GM21717 (cell line): ENCODE data around the gene SLC1A2.

Experiments used
- ATAC-seq: cut with Tn5 transposase; IDR thresholded peaks from one replicate; pipeline ENCODE4 v1.9.1; 2021; ENCODE audit warnings: mild to moderate bottlenecking, moderate library complexity; ENCODE audit not compliant: unreplicated experiment

Gene SLC1A2

GRCh38 chr11:35330156-35330889 lies 89.0 kb downstream of the SLC1A2 start:
- ATAC-seq = no peak

DNA sequence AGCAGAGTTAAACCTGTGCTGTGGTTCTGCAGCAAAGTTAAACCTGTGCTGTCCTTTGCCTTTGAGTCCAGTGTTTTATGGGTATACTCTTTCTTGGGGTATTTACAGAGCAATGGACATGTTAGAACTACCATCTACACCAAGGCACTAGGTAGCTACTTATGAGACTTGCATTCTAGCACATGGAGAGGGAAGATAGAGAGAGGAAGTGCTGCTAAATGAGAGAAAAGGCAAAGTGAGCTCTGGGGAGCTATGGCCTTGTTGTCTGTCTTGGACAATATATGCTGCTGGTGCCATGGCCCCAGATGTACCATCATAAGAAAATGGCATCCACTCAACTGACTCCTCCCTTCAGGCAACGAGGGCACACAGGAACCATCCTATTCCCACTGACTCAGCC lies 91.5 kb downstream of the SLC1A2 start:
- no peak for ATAC-seq

GRCh38 chr11:35326266-35326879 lies 93.0 kb downstream of the SLC1A2 start:
- ATAC-seq = no peak

DNA sequence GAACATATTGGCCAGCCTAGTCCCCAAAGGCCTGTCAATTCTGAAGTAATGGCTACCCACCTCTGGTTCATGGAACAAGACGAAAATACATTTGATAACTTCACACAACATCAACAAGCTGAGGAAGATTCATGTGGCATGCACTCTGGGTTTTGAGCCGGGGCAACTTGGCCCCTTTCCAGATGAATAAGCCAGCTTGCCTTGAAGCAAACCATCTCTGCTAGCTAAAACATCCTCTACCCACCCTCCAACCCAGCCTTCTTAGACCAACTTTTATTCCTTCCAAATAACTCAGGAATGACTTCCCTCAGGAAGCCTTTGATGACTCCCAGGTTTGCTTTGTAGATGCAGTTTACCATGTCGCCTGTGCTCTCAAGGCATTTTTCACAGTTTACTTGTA lies 94.4 kb downstream of the SLC1A2 start:
- no peak for ATAC-seq

DNA sequence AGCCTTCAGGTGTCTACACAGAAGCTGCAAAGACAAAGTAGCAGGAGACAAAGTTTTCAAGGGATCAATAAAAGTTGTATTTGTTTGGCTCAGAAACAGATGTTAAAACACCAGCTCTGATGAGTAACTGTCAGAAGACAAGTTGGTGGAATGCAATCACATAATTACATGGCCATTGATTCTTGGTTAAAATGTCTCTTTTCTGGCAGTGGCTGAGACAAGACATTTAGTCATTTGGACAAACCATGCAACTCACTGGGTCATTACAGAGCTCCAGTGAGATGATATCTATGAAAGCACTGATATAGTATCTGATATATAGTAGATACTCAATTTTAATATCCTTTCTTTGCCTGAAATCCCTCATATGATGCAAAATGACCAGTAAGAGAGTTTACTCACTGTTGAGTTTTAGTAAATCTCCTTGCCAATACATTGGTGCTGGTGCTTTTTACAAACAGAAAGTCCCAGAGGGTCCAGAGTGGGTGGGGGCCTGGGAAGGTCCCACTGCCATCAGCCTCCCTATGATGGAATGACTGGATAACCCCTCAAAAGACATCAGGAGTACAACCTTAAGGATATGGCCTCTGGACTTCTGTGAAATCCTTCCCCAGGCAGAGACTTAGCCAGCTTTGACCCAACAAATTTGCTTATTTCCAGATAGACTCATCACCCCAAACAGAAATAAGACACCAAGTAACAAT lies 95.0 kb downstream of the SLC1A2 start:
- ATAC-seq = no peak

DNA sequence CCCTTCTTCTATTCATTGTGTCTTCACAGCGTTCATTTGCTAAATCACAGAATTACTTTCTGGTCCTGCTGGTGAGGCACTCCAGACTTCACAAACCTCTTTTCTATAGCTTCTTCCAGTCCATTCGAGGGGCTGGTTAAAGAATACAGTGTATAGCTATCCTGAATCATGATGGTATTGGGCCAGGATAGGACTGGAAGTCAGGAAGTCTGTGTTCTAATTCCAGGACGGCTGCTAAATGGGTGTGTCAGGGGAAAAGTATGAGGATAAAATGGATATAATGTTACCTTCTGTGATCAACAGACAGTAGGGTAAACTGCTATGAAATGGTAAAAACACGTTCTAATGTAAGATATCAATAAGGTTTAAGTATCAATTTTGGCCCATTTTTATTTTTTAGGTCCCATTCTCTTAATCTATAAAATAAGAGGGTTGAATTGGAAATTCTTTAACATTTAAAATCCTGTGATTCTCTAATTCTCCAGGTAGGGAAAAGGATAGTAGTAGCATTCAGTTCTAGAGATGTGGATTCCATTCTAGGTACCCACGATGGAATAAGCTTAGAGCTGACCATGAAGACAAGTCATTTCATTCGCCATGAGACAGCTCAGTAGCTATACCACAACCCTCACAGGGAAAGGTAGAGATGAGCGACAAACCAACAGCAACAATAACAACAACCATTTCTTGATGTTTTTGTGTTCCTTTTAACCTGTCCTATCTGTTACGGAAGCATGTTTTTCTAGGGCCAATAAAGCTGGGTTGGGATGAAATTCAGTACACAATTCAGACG lies 96.1 kb downstream of the SLC1A2 start:
- no peak for ATAC-seq

GRCh38 chr11:35322318-35322979 lies 96.9 kb downstream of the SLC1A2 start:
- no peak for ATAC-seq

GRCh38 chr11:35321532-35322317 lies 97.6 kb downstream of the SLC1A2 start:
- no peak for ATAC-seq

- no peak for ATAC-seq
Measured at GRCh38 chr11:35321111-35321510, 98.2 kb downstream of the SLC1A2 start.

DNA sequence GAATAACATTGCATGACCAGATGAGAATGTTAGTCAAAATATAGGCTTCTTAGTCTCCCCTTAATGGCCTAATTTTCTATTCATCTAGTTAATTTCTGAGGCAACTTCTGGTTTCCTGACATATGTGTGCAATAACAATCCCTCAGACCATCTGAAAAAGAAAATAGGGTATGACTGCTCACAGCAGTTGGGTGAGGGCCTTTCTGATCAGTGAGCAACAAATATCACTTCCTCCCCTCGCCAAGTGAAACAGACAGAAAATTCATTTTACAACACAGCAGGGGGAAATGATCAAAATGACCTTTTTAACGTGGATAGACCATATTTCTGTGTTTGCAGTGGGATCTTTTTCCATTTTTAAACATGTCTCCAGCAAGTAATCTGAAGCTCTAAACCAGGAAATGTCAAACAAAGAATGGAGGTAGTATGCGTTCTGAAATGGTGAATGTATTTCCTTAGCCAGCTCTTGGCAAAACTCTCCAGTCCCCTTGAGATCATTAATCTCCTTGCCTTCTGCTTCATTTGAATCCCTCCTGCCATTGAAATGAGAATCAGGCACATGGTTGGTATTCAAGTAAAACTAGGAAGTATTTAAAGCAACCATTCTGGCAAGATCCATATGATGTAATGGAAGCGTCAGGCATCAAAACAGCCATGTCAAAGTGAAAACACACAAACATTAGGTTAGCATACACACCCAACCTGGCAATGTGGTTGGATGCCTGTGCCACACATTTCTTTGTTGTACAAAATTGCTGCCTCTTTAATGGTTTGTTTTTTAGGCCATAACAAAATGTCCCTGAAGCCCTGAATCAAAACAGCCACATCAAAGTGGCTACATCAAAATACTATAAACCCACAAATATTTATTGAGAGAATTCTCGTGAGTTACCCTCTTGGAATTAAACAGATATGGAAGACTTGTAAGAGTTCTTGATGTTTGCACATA lies 100.1 kb downstream of the SLC1A2 start:
- ATAC-seq = no peak

GRCh38 chr11:35318309-35318708 lies 101.0 kb downstream of the SLC1A2 start:
- no peak for ATAC-seq

GRCh38 chr11:35317253-35317652 lies 102.1 kb downstream of the SLC1A2 start:
- ATAC-seq = no peak

GRCh38 chr11:35316161-35316560 lies 103.2 kb downstream of the SLC1A2 start:
- no peak for ATAC-seq

- peak; percentile 8 for ATAC-seq
Measured at GRCh38 chr11:35313760-35314153, 105.6 kb downstream of the SLC1A2 start.

DNA sequence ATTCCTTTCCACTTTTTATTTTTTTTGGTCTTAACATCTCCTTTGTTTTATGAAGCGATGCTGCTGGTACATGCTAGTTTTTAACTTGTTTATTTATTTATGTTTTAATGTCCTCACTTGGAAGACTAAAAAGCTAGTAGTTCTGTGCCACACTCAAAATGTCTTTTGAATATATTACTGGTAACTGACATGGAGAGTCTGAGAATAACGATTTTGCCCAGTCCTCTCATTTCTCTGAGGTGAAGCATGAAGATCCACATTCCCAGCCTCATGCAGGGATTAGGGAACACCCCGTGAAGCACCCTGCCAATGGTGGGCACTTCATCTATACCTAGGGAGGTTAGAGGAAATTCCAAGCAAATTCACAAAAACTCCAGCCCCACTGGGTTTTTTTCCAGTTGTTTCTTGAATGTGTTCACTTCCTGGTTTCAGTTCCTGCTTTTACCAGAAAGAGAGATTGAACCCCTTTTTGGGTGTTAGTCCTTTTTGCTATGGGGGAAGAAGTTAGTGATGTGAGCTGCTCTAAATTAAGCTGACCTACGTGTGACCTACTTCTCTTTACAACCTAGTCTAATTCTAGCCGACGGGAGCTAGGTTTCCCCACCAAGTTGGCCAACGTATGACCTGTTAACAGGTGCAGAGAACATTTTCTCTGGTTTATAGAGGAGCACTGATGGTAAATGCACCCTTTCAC lies 106.1 kb downstream of the SLC1A2 start:
- ATAC-seq = peak; percentile 87

- no peak for ATAC-seq
Measured at GRCh38 chr11:35311331-35311730, 108.0 kb downstream of the SLC1A2 start.

- no peak for ATAC-seq
Measured at GRCh38 chr11:35308157-35308556, 111.2 kb downstream of the SLC1A2 start.

- no peak for ATAC-seq
Measured at GRCh38 chr11:35307221-35307621, 112.1 kb downstream of the SLC1A2 start.
